GM12878 (cell line): ENCODE data around the gene MEAF6.

Experiments
- CEBPB ChIP-seq, 2 experiments: fragments of 150-350 bp in 1 of 2; IDR thresholded peaks; 2 replicates each; pipeline ENCODE4 v1.6.1; 2012 to 2014; ENCODE audit warnings: low read depth in 2 of 2, low read length in 2 of 2, borderline replicate concordance in 1 of 2, inconsistent platforms in 1 of 2
- CTCF ChIP-seq, 3 experiments: IDR thresholded peaks in 2 of 3; conservative IDR thresholded peaks in 1 of 3; 2 replicates each; pipeline ENCODE4 v1.5.1; 2011; ENCODE audit warnings: low read depth in 3 of 3, low read length in 3 of 3, mild to moderate bottlenecking in 3 of 3, control low read depth in 2 of 3, moderate library complexity in 2 of 3, inconsistent platforms in 1 of 3, mixed read lengths in 1 of 3; ENCODE audit not compliant: control insufficient read depth in 2 of 3, insufficient read depth in 1 of 3; ENCODE audit errors: extremely low read depth in 1 of 3
- LARP7 ChIP-seq: fragments of 450-650 bp; IDR thresholded peaks from 2 replicates; pipeline ENCODE4 v1.6.1; 2017; ENCODE audit warnings: mild to moderate bottlenecking
- YY1 ChIP-seq: IDR thresholded peaks from 2 replicates; pipeline ENCODE4 v1.6.1; 2011; ENCODE audit warnings: low read depth, mild to moderate bottlenecking, low read length

GRCh38 chr1:37452416-37452815 is 62.1 kb downstream of the MEAF6 start:
- no peak for TF ChIP-seq CEBPB (IDR thresholded peaks at IDR 0.05; ENCODE audit: borderline replicate concordance in 1 of 2, low read depth in 2 of 2, low read length in 2 of 2)
- TF ChIP-seq CTCF (IDR thresholded peaks at IDR 0.05 in 2 of 3, conservative IDR thresholded peaks at IDR 0.05 in 1 of 3; ENCODE audit: control insufficient read depth in 2 of 3, extremely low read depth in 1 of 3, insufficient read depth in 1 of 3, low read depth in 3 of 3, low read length in 3 of 3) = no peak
- TF ChIP-seq YY1 = no peak
- no peak for TF ChIP-seq LARP7
